H9 (cell line): ENCODE results near the gene BICDL1. TPM values are rescaled to one million over a fixed set of nuclear protein-coding genes. Genes with fewer than 3 reads are reported as not detected.

Source experiments
- DNase-seq: peaks from one replicate; pipeline ENCODE4 v3.0.0-alpha.2; 2017
- H2AFZ ChIP-seq: one replicate; pipeline ENCODE4 v1.6.1; 2013; ENCODE audit warnings: mild to moderate bottlenecking, low read length, control low read depth, moderate library complexity
- H2AK5ac ChIP-seq: 2 replicates; pipeline ENCODE4 v1.6.1; 2013; ENCODE audit warnings: low read length, control low read depth, mixed read lengths; ENCODE audit not compliant: insufficient read length
- H2BK120ac ChIP-seq: one replicate; pipeline ENCODE4 v1.6.1; 2013; ENCODE audit warnings: low read depth, mild to moderate bottlenecking, low read length, control low read depth, inconsistent platforms; ENCODE audit not compliant: poor library complexity, severe bottlenecking
- H2BK12ac ChIP-seq: 2 replicates; pipeline ENCODE4 v1.6.1; 2013; ENCODE audit warnings: low read length, control low read depth, mixed read lengths, low read depth; ENCODE audit not compliant: insufficient read length
- H2BK15ac ChIP-seq: 2 replicates; pipeline ENCODE4 v1.6.1; 2013; ENCODE audit warnings: low read depth, low read length, control low read depth
- H2BK20ac ChIP-seq: one replicate; pipeline ENCODE4 v1.6.1; 2013; ENCODE audit warnings: low read depth, mild to moderate bottlenecking, low read length, control low read depth, inconsistent platforms; ENCODE audit not compliant: poor library complexity, severe bottlenecking
- H2BK5ac ChIP-seq: 2 replicates; pipeline ENCODE4 v1.6.1; 2013; ENCODE audit warnings: low read length, control low read depth, mixed read lengths; ENCODE audit not compliant: insufficient read length
- H3K14ac ChIP-seq: 2 replicates; pipeline ENCODE4 v1.6.1; 2013; ENCODE audit warnings: low read length, control low read depth; ENCODE audit not compliant: insufficient read depth
- H3K18ac ChIP-seq: 2 replicates; pipeline ENCODE4 v1.6.1; 2013; ENCODE audit warnings: low read depth, mild to moderate bottlenecking, mixed read lengths, low read length, control low read depth; ENCODE audit not compliant: insufficient read length
- H3K23ac ChIP-seq: 2 replicates; pipeline ENCODE4 v1.6.1; 2013; ENCODE audit warnings: low read length, control low read depth, mixed read lengths, low read depth; ENCODE audit not compliant: insufficient read length
- H3K23me2 ChIP-seq: 2 replicates; pipeline ENCODE4 v1.6.1; 2013; ENCODE audit warnings: low read depth, mild to moderate bottlenecking, mixed read lengths, low read length, control low read depth; ENCODE audit not compliant: insufficient read length, poor library complexity, severe bottlenecking
- H3K27ac ChIP-seq: 2 replicates; pipeline ENCODE4 v1.5.1; 2013; ENCODE audit warnings: low read length, control low read depth, mixed read lengths, low read depth; ENCODE audit not compliant: insufficient read length
- H3K27me3 ChIP-seq: 2 replicates; pipeline ENCODE4 v1.6.1; 2013; ENCODE audit warnings: low read length, control low read depth, inconsistent platforms; ENCODE audit not compliant: insufficient read depth
- H3K4ac ChIP-seq: 2 replicates; pipeline ENCODE4 v1.6.1; 2013; ENCODE audit warnings: low read depth, mild to moderate bottlenecking, control low read depth, inconsistent platforms, low read length, moderate library complexity
- H3K4me1 ChIP-seq: 2 replicates; pipeline ENCODE4 v1.6.1; 2013; ENCODE audit warnings: low read length, control low read depth, inconsistent platforms; ENCODE audit not compliant: insufficient read depth
- H3K4me2 ChIP-seq: 2 replicates; pipeline ENCODE4 v1.6.1; 2013; ENCODE audit warnings: low read length, control low read depth, mixed read lengths; ENCODE audit not compliant: insufficient read length, insufficient read depth
- H3K56ac ChIP-seq: 2 replicates; pipeline ENCODE4 v1.6.1; 2013; ENCODE audit warnings: low read depth, mild to moderate bottlenecking, mixed read lengths, low read length, control low read depth; ENCODE audit not compliant: insufficient read length
- H3K79me1 ChIP-seq: 2 replicates; pipeline ENCODE4 v1.6.1; 2013; ENCODE audit warnings: low read depth, mild to moderate bottlenecking, moderate library complexity, low read length, control low read depth, inconsistent platforms; ENCODE audit not compliant: insufficient read depth, poor library complexity, severe bottlenecking
- H3K79me2 ChIP-seq: 2 replicates; pipeline ENCODE4 v1.6.1; 2013; ENCODE audit warnings: low read length, control low read depth, inconsistent platforms; ENCODE audit not compliant: insufficient read depth
- H3K9ac ChIP-seq: 2 replicates; pipeline ENCODE4 v1.6.1; 2013; ENCODE audit warnings: low read length, control low read depth, mixed read lengths; ENCODE audit not compliant: insufficient read length; ENCODE audit errors: extremely low read depth
- H3K9me3 ChIP-seq: one replicate; pipeline ENCODE4 v1.6.1; 2013; ENCODE audit warnings: low read depth, low read length, inconsistent platforms; ENCODE audit not compliant: control insufficient read depth
- H3T11ph ChIP-seq: one replicate; pipeline ENCODE4 v1.6.1; 2013; ENCODE audit warnings: mild to moderate bottlenecking, low read length, control low read depth, inconsistent platforms
- H4K20me1 ChIP-seq: one replicate; pipeline ENCODE4 v1.6.1; 2013; ENCODE audit not compliant: control insufficient read depth, insufficient read length, insufficient read depth
- H4K5ac ChIP-seq: 2 replicates; pipeline ENCODE4 v1.6.1; 2013; ENCODE audit warnings: low read depth, mild to moderate bottlenecking, mixed read lengths, low read length, control low read depth; ENCODE audit not compliant: insufficient read length
- H4K8ac ChIP-seq: replicated peaks from 2 replicates; pipeline ENCODE4 v1.6.1; 2013; ENCODE audit warnings: low read length, control low read depth, mixed read lengths, low read depth; ENCODE audit not compliant: insufficient read length
- H4K91ac ChIP-seq: 2 replicates; pipeline ENCODE4 v1.6.1; 2013; ENCODE audit warnings: low read depth, mild to moderate bottlenecking, moderate library complexity, mixed read lengths, low read length, control low read depth; ENCODE audit not compliant: insufficient read length
- H3K27ac Mint-ChIP-seq, 3 experiments: 2 replicates in 2 of 3; 3 replicates in 1 of 3; pipeline ENCODE4 v1.8.0; 2020 to 2021; ENCODE audit warnings: mixed read lengths in 3 of 3, mild to moderate bottlenecking in 1 of 3, moderate library complexity in 1 of 3
- H3K27me3 Mint-ChIP-seq: 2 replicates; pipeline ENCODE4 v1.8.0; 2021; ENCODE audit warnings: low read depth, mild to moderate bottlenecking, moderate library complexity, mixed read lengths
- H3K36me3 Mint-ChIP-seq, 3 experiments: 2 replicates in 2 of 3; 3 replicates in 1 of 3; pipeline ENCODE4 v1.8.0; 2020 to 2021; ENCODE audit warnings: low read depth in 3 of 3, mixed read lengths in 3 of 3; ENCODE audit not compliant: insufficient read depth in 1 of 3
- H3K4me1 Mint-ChIP-seq, 2 experiments: 2 replicates each; pipeline ENCODE4 v1.8.0; 2020; ENCODE audit warnings: mixed read lengths in 2 of 2
- H3K4me3 Mint-ChIP-seq, 2 experiments: 2 replicates in 1 of 2; 3 replicates in 1 of 2; pipeline ENCODE4 v1.8.0; 2020 to 2021; ENCODE audit warnings: mild to moderate bottlenecking in 2 of 2, mixed read lengths in 2 of 2, moderate library complexity in 1 of 2
- H3K9me3 Mint-ChIP-seq, 2 experiments: 2 replicates in 1 of 2; 3 replicates in 1 of 2; pipeline ENCODE4 v1.8.0; 2020; ENCODE audit warnings: mild to moderate bottlenecking in 2 of 2, mixed read lengths in 2 of 2, moderate library complexity in 1 of 2
- CTCF ChIP-seq: fragments of 200-600 bp; sonication (generic); conservative IDR thresholded peaks from 3 replicates; pipeline ENCODE4 v1.8.0; 2021; ENCODE audit warnings: antibody characterized with exemption, mild to moderate bottlenecking
- WGBS: extraction: QIAGEN DNeasy Blood & Tissue Kit; methylation state at CpG from one replicate; pipeline ENCODE4 v1.1.7; 2013; ENCODE audit warnings: missing lambda C conversion rate, low lambda C conversion rate, mixed read lengths; ENCODE audit not compliant: insufficient read length; ENCODE audit errors: extremely low coverage; 5-methylcytosine and 5-hydroxymethylcytosine counted together
- total RNA-seq: library from RNA; stranded (reverse); gene quantifications from 2 replicates; pipeline ENCODE4 v1.2.1, GENCODE V29; 2021

Gene BICDL1
- total RNA-seq, 1 experiment from 2014 or later: 13.8 TPM

DNA sequence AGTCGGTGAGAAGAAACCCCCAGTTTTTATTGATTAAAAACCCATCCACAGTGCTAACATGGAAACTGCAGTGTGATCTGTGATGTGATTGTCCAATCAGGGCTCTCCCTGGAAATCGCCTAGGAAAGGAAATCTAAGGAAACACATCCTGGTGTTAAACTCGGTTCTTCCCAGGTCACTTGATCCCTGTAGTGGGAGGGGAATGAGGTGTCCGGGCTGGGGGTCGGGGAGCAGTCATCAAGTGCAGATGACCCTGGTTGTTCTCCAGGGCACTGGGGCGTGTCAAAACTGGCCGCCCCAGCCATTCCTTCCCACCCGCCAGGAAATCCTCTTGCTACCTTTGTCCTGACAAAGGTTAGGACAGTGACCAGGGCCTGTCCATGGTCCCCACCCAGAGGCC lies 106.7 kb downstream of the BICDL1 start:
- DNase-seq: no peak
- no peak overlapping the region for H3K56ac ChIP-seq
- H3K23me2 ChIP-seq: no peaks in the 10 kb centered on the region
- H3K23ac ChIP-seq: no peak overlapping the region
- no peaks in the 10 kb centered on the region for H3K27me3 ChIP-seq
- no peaks in the 10 kb centered on the region for H3K79me2 ChIP-seq
- no peaks in the 10 kb centered on the region for H3K79me1 ChIP-seq
- Mint-ChIP-seq H3K36me3 (peaks cover 9 to 45% (median 45%) of the 10 kb centered on the region in 3 experiments; a peak in 6 of 7 replicates), H3K9me3 (no peaks in the 10 kb centered on the region), H3K4me1 (peaks cover 28 to 47% of the 10 kb centered on the region in 2 experiments), H3K4me3 (no peak overlapping the region; a peak in 1 of 5 replicates), H3K27me3 (no peaks in the 10 kb centered on the region; the same call in 1 of the 2 replicates), H3K27ac (peak overlapping the region; percentile 22 to 61 (median 44); a peak in 2 of 7 replicates)
- no peak overlapping the region for H4K5ac ChIP-seq
- peaks cover 5% of the 10 kb centered on the region; the same call in 1 of the 2 replicates for H3K4me1 ChIP-seq
- H2BK12ac ChIP-seq: no peak overlapping the region
- H2BK20ac ChIP-seq: no peak overlapping the region
- H4K20me1 ChIP-seq: no peaks in the 10 kb centered on the region
- H2BK15ac ChIP-seq: no peak overlapping the region
- H4K8ac ChIP-seq: no peak overlapping the region
- no peak overlapping the region for H3K9ac ChIP-seq
- H2AFZ ChIP-seq: no peak overlapping the region
- TF ChIP-seq CTCF: no peak
- no peak overlapping the region for H3K27ac ChIP-seq
- no peak overlapping the region; the same call in 1 of the 2 replicates for H3K14ac ChIP-seq
- WGBS: no CpG with 5 or more reads among the region's 8 CpGs
- H2BK5ac ChIP-seq: no peak overlapping the region
- H4K91ac ChIP-seq: no peak overlapping the region
- H3K4ac ChIP-seq: no peak overlapping the region
- H2BK120ac ChIP-seq: no peak overlapping the region
- no peak overlapping the region for H2AK5ac ChIP-seq
- H3K18ac ChIP-seq: no peak overlapping the region
- no peak overlapping the region for H3K4me2 ChIP-seq
- no peaks in the 10 kb centered on the region for H3K9me3 ChIP-seq
- no peak overlapping the region for H3T11ph ChIP-seq
